Measurements from ENCODE around the gene LIX1L.
A peak's percentile ranks its signal among the peaks of the same experiment; 100 is the strongest.
"Not testable (repeated sequence)": the region's sequence is repeated elsewhere in the genome, so short reads cannot be mapped to it uniquely, and the experiment has no call there.

The LIX1L gene

GRCh38 chr1:145935708-145936107 is 22.1 kb downstream of the LIX1L start:
- TF ChIP-seq CTCF (IDR thresholded peaks at IDR 0.05; ENCODE audit: insufficient read depth, low read depth, low read length, missing control alignments) = no peak
- H3K4me3 ChIP-seq (ENCODE audit: low read length) = no peak overlapping the region
- no peak for DNase-seq (ENCODE audit: low read depth)

- DNase-seq (ENCODE audit: low read depth); H3K4me3 ChIP-seq (ENCODE audit: low read length): not testable (repeated sequence)
These were observed 25.3 kb downstream of the LIX1L start for GRCh38 chr1:145932522-145933009.

GRCh38 chr1:145927916-145928643 is 29.7 kb downstream of the LIX1L start:
- DNase-seq (ENCODE audit: low read depth) = no peak
- peak overlapping the region; percentile 91 for H3K4me3 ChIP-seq (ENCODE audit: low read length)

GRCh38 chr1:145927063-145927886 is 30.5 kb downstream of the LIX1L start, which contains the start of gene RBM8A:
Gene RBM8A (minus strand): TSS chr1:145927484. CDS start chr1:145927426, 58 bp downstream.
- DNase-seq (ENCODE audit: low read depth) = peak; percentile 99
- peak; percentile 66 for TF ChIP-seq CTCF (IDR thresholded peaks at IDR 0.05; ENCODE audit: insufficient read depth, low read depth, low read length, missing control alignments)
- peak within 1 kb of the TSS; percentile 91 for H3K4me3 ChIP-seq (ENCODE audit: low read length)

More at GRCh38 chr1:145927916-145928643, 29.7 kb downstream of the LIX1L start:
- no peak for TF ChIP-seq CTCF (IDR thresholded peaks at IDR 0.05; ENCODE audit: insufficient read depth, low read depth, low read length, missing control alignments)

- TF ChIP-seq CTCF (IDR thresholded peaks at IDR 0.05; ENCODE audit: insufficient read depth, low read depth, low read length, missing control alignments) = no peak
- peak overlapping the region; percentile 91 for H3K4me3 ChIP-seq (ENCODE audit: low read length)
- no peak for DNase-seq (ENCODE audit: low read depth)
These were observed 31.1 kb downstream of the LIX1L start for GRCh38 chr1:145926686-145927062.

- TF ChIP-seq CTCF (IDR thresholded peaks at IDR 0.05; ENCODE audit: insufficient read depth, low read depth, low read length, missing control alignments) = no peak
- no peak for DNase-seq (ENCODE audit: low read depth)
- H3K4me3 ChIP-seq (ENCODE audit: low read length) = no peak overlapping the region
These were observed 35.6 kb downstream of the LIX1L start for GRCh38 chr1:145922266-145922665.

GRCh38 chr1:145920297-145920696 is 37.5 kb downstream of the LIX1L start:
- DNase-seq (ENCODE audit: low read depth); H3K4me3 ChIP-seq (ENCODE audit: low read length): not testable (repeated sequence)

Data from epithelial cell of esophagus (primary cell).